ENCODE data around the gene AOAH.

The AOAH gene

DNA sequence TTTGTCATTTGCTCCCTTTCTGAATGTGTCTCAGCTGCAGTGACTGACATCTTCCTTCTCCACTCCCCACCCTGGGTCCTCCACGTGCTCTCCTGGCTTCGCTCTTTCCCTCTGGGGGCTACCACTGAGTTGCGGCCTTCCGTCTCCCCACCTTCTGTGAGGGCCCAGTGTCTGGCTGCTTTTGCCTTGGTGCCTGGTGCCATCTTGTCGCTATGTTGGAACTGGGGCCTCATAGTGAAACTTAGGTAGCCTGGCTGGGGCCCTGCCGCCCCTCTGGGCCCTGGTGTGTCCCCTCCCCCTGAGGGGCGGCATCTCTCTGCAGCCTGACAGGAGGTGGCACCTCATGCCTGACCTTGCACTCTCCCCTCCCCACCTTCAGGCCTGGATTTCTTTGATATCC is 190.6 kb downstream of the AOAH start:
- TF ChIP-seq CTCF (IDR thresholded peaks at IDR 0.05; ENCODE audit: borderline replicate concordance, control extremely low read depth, extremely low read depth, insufficient read depth, missing control alignments) = no peak
- no peak for DNase-seq (ENCODE audit: low spot score)
- in situ Hi-C loops (cut with MboI; ENCODE audit: low sequenced_read_pairs, unreplicated experiment) = no loop called here

DNA sequence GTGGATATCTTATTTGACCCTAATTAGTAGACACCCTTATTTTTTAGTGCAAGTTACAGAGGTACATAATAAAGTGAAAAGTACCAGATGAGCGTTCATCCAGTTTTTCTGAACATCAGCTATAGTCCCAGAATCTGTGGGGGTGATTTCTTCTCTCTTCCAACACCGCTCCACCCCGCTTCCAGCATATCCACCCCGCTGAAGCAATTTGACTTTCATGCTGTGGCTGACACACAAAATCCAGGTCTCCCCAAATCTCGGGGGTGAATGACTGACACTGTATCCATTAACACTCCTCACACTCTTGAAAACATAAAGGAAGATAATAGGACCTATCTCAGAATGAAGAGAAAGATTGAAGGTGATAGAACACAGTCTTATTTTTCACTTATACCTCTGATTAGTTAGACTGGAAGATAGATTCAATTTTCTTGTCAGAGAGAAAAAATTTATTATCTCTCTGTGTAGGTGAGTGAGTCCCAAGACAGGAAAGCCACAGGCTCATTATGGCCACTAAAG is 191.3 kb downstream of the AOAH start:
- TF ChIP-seq CTCF (IDR thresholded peaks at IDR 0.05; ENCODE audit: borderline replicate concordance, control extremely low read depth, extremely low read depth, insufficient read depth, missing control alignments) = no peak
- no peak for DNase-seq (ENCODE audit: low spot score)
- in situ Hi-C loops (cut with MboI; ENCODE audit: low sequenced_read_pairs, unreplicated experiment) = no loop called here

- in situ Hi-C loops (cut with MboI; ENCODE audit: low sequenced_read_pairs, unreplicated experiment) = no loop called here
- no peak for TF ChIP-seq CTCF (IDR thresholded peaks at IDR 0.05; ENCODE audit: borderline replicate concordance, control extremely low read depth, extremely low read depth, insufficient read depth, missing control alignments)
- no peak for DNase-seq (ENCODE audit: low spot score)
These were observed 192.3 kb downstream of the AOAH start for GRCh38 chr7:36531951-36532350.

GRCh38 chr7:36530456-36530855 is 193.8 kb downstream of the AOAH start:
- TF ChIP-seq CTCF (IDR thresholded peaks at IDR 0.05; ENCODE audit: borderline replicate concordance, control extremely low read depth, extremely low read depth, insufficient read depth, missing control alignments) = no peak
- in situ Hi-C loops (cut with MboI; ENCODE audit: low sequenced_read_pairs, unreplicated experiment) = no loop called here
- no peak for DNase-seq (ENCODE audit: low spot score)

DNA sequence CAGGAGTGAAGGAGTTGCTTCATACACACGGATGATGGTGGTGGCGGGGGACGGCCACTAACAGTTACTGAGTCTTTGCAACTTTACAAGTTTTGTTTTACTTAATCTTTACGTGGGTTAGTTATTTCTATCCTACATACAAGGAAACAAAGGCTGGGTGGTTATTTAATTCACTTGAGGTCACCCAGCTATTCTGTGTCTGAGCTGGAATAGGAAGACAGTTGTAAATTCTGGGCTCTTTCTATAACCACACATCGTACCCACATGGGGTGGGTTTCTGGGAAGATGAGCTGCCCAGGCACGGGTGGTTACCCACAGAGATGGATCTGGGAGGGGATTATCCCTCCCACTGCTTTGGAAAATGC is 196.8 kb downstream of the AOAH start:
- in situ Hi-C loops (cut with MboI; ENCODE audit: low sequenced_read_pairs, unreplicated experiment) = no loop called here
- TF ChIP-seq CTCF (IDR thresholded peaks at IDR 0.05; ENCODE audit: borderline replicate concordance, control extremely low read depth, extremely low read depth, insufficient read depth, missing control alignments) = no peak
- no peak for DNase-seq (ENCODE audit: low spot score)

- DNase-seq (ENCODE audit: low spot score) = no peak
- in situ Hi-C loops (cut with MboI; ENCODE audit: low sequenced_read_pairs, unreplicated experiment) = no loop called here
- no peak for TF ChIP-seq CTCF (IDR thresholded peaks at IDR 0.05; ENCODE audit: borderline replicate concordance, control extremely low read depth, extremely low read depth, insufficient read depth, missing control alignments)
These were observed 197.3 kb downstream of the AOAH start for GRCh38 chr7:36526863-36527548.
